ENCODE results near the gene GIGYF2.

DNA sequence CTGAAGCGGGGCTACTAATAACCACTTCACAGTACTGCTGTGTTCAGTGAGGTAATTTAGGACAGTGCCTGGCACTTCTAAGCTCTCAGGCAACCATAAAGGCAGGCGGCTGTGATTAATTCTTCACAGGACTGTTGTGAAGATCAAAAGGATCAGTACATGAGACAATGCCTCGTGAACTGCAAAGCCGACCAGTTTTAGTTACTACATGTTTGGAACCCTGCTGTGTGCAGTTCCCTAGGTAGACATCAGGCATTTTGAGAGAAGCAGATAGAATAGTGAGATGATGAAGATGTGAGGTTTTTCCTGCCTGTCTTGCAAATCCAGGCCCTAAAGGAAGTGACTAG lies 44.7 kb upstream of the GIGYF2 start:
- no peak for TF ChIP-seq POLR2A (IDR thresholded peaks at IDR 0.05)
- TF ChIP-seq, protein P1, sequence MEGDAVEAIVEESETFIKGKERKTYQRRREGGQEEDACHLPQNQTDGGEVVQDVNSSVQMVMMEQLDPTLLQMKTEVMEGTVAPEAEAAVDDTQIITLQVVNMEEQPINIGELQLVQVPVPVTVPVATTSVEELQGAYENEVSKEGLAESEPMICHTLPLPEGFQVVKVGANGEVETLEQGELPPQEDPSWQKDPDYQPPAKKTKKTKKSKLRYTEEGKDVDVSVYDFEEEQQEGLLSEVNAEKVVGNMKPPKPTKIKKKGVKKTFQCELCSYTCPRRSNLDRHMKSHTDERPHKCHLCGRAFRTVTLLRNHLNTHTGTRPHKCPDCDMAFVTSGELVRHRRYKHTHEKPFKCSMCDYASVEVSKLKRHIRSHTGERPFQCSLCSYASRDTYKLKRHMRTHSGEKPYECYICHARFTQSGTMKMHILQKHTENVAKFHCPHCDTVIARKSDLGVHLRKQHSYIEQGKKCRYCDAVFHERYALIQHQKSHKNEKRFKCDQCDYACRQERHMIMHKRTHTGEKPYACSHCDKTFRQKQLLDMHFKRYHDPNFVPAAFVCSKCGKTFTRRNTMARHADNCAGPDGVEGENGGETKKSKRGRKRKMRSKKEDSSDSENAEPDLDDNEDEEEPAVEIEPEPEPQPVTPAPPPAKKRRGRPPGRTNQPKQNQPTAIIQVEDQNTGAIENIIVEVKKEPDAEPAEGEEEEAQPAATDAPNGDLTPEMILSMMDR (IDR thresholded peaks at IDR 0.05), result no peak
- no peak for TF ChIP-seq POLR2AphosphoS5 (IDR thresholded peaks at IDR 0.05)
